Suppressor macrophage treated with lipopolysaccharide for 4 hours (primary cell): Measurements from ENCODE around the gene ANXA1.

Experiments used
- DNase-seq: peaks from one replicate; pipeline ENCODE4 v3.0.0-alpha.2; 2020

The ANXA1 gene

GRCh38 chr9:73215249-73215648 lies 63.6 kb downstream of the ANXA1 start:
- DNase-seq, result no peak

- DNase-seq, result peak; percentile 19
These were observed 64.4 kb downstream of the ANXA1 start for GRCh38 chr9:73216100-73216499.
